ENCODE data around the gene D2HGDH. TPM values are rescaled to one million over a fixed set of nuclear protein-coding genes. Genes with fewer than 3 reads are reported as not detected.

D2HGDH gene
- total RNA-seq, 1 experiment from 2014 or later = 10.0 TPM

DNA sequence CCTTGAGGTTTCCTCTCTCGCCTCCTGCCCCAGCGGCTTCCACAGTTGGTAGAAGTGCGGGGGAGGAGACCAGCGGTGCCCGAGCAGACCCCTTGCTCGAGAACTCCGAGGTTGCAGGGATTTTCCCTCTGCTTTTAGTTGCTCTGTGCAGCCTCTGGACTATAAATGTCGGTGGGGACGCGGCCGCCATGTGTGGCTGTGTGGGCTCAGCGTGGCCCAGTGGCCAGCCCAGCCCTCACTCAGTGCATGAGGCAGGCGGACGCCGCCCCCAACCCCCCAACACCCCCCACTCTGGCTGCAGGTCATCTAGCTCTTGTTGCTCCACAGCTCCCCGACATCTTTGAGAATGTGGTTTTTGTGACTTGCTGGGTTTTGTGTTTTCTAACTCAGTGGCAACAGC lies 15.3 kb upstream of the D2HGDH start:
- Histone ChIP-seq H3K23me2 (ENCODE audit: insufficient read length, low read depth, low read length, poor library complexity, severe bottlenecking) (no peaks in the 10 kb centered on the region), H3K27ac (ENCODE audit: insufficient read length, low read depth, low read length) (no peak overlapping the region), H2BK5ac (ENCODE audit: insufficient read length, low read length) (no peak overlapping the region), H3K4me2 (ENCODE audit: insufficient read depth, insufficient read length, low read length) (no peak overlapping the region), H4K20me1 (ENCODE audit: control insufficient read depth, insufficient read depth, insufficient read length) (no peaks in the 10 kb centered on the region), H2AK5ac (ENCODE audit: insufficient read length, low read length) (no peak overlapping the region), H2BK120ac (ENCODE audit: low read depth, low read length, poor library complexity, severe bottlenecking) (no peak overlapping the region), H3K9ac (ENCODE audit: extremely low read depth, insufficient read length, low read length) (no peak overlapping the region), H3K23ac (ENCODE audit: insufficient read length, low read depth, low read length) (no peak overlapping the region), H3K4me1 (ENCODE audit: insufficient read depth, low read length) (no peaks in the 10 kb centered on the region), H2BK12ac (ENCODE audit: insufficient read length, low read depth, low read length) (no peak overlapping the region), H3K56ac (ENCODE audit: insufficient read length, low read depth, low read length) (no peak overlapping the region), H3K9me3 (ENCODE audit: control insufficient read depth, low read depth, low read length) (peaks cover 9% of the 10 kb centered on the region), H2AFZ (ENCODE audit: low read length) (no peak overlapping the region), H4K91ac (ENCODE audit: insufficient read length, low read depth, low read length) (no peak overlapping the region), H2BK15ac (ENCODE audit: low read depth, low read length) (no peak overlapping the region), H4K8ac (replicated peaks; ENCODE audit: insufficient read length, low read depth, low read length) (no peak overlapping the region), H3K18ac (ENCODE audit: insufficient read length, low read depth, low read length) (no peak overlapping the region), H3K79me2 (ENCODE audit: insufficient read depth, low read length) (no peaks in the 10 kb centered on the region), H4K5ac (ENCODE audit: insufficient read length, low read depth, low read length) (no peak overlapping the region), H3T11ph (ENCODE audit: low read length) (no peak overlapping the region), H3K27me3 (ENCODE audit: insufficient read depth, low read length) (no peaks in the 10 kb centered on the region), H2BK20ac (ENCODE audit: low read depth, low read length, poor library complexity, severe bottlenecking) (no peak overlapping the region), H3K79me1 (ENCODE audit: insufficient read depth, low read depth, low read length, poor library complexity, severe bottlenecking) (no peaks in the 10 kb centered on the region), H3K4ac (ENCODE audit: low read depth, low read length) (no peak overlapping the region), H3K14ac (ENCODE audit: insufficient read depth, low read length) (no peak overlapping the region)
- Mint-ChIP-seq H3K27ac (peak overlapping the region in 1 of 3 experiments; percentile 49; a peak in 2 of 7 replicates), H3K36me3 (ENCODE audit: insufficient read depth in 1 of 3, low read depth in 3 of 3) (peaks cover 58 to 83% (median 81%) of the 10 kb centered on the region in 3 experiments), H3K4me3 (no peak overlapping the region), H3K27me3 (ENCODE audit: low read depth) (no peaks in the 10 kb centered on the region), H3K4me1 (no peaks in the 10 kb centered on the region), H3K9me3 (peaks cover 20 to 26% of the 10 kb centered on the region in 2 experiments)
- no CpG with 5 or more reads among the region's 16 CpGs for WGBS (ENCODE audit: extremely low coverage, insufficient read length, low lambda C conversion rate)
- TF ChIP-seq, protein P1, sequence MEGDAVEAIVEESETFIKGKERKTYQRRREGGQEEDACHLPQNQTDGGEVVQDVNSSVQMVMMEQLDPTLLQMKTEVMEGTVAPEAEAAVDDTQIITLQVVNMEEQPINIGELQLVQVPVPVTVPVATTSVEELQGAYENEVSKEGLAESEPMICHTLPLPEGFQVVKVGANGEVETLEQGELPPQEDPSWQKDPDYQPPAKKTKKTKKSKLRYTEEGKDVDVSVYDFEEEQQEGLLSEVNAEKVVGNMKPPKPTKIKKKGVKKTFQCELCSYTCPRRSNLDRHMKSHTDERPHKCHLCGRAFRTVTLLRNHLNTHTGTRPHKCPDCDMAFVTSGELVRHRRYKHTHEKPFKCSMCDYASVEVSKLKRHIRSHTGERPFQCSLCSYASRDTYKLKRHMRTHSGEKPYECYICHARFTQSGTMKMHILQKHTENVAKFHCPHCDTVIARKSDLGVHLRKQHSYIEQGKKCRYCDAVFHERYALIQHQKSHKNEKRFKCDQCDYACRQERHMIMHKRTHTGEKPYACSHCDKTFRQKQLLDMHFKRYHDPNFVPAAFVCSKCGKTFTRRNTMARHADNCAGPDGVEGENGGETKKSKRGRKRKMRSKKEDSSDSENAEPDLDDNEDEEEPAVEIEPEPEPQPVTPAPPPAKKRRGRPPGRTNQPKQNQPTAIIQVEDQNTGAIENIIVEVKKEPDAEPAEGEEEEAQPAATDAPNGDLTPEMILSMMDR (conservative IDR thresholded peaks at IDR 0.05) = no peak
- DNase-seq = no peak
